Smooth muscle cell of the umbilical artery (primary cell): Measurements from ENCODE around the gene KRT33A. TPM values are rescaled to one million over a fixed set of nuclear protein-coding genes. Genes with fewer than 3 reads are reported as not detected.

Source experiments
- total RNA-seq: library from RNA; depleted of rRNA; stranded (reverse); fragments of >200 nt; gene quantifications from 2 replicates; pipeline ENCODE4 v1.2.3, GENCODE V29; 2014

The KRT33A gene
- total RNA-seq = not detected in 2 replicates

GRCh38 chr17:41350381-41350878 is at the start of gene KRT33A:
Gene KRT33A, minus strand, starts transcription at chr17:41350828. Its CDS starts 61 bp downstream, at chr17:41350767.

GRCh38 chr17:41396996-41397660 is 46.5 kb upstream of the KRT33A start, which contains the start of gene KRT31:
Gene KRT31, minus strand, starts transcription at chr17:41397608. Its CDS starts 69 bp downstream, at chr17:41397539.

GRCh38 chr17:41381943-41382342 is 31.3 kb upstream of the KRT33A start, which contains the start of gene KRT34:
Gene KRT34, minus strand, starts transcription at chr17:41382306. Its CDS starts 60 bp downstream, at chr17:41382246.

GRCh38 chr17:41369713-41370112 is 19.1 kb upstream of the KRT33A start, which contains the start of gene KRT33B:
Gene KRT33B, minus strand, starts transcription at chr17:41369813. Its CDS starts 63 bp downstream, at chr17:41369750.

GRCh38 chr17:41315204-41315794 is 35.3 kb downstream of the KRT33A start, which contains the start of gene KRTAP17-1:
Gene KRTAP17-1, minus strand, starts transcription at chr17:41315710. Its CDS starts 60 bp downstream, at chr17:41315650.

GRCh38 chr17:41308918-41309359 is 41.7 kb downstream of the KRT33A start, which contains the start of gene KRTAP16-1:
Gene KRTAP16-1, minus strand, starts transcription at chr17:41309309. Its CDS starts 56 bp downstream, at chr17:41309253.

GRCh38 chr17:41301916-41302901 is 48.4 kb downstream of the KRT33A start, which contains the start of gene KRTAP29-1:
Gene KRTAP29-1, minus strand, starts transcription at chr17:41302851. Its CDS starts 0 bp downstream, at chr17:41302851.

Other genes starting within 250 kb of the KRT33A start
- gene KRTAP4-16, start 248.6 kb downstream of the KRT33A start, total RNA-seq = not detected in 2 replicates
- gene KRTAP4-9, start 245.4 kb downstream of the KRT33A start, total RNA-seq = not detected in 2 replicates
- not detected in 2 replicates for gene KRTAP4-11, start 232.5 kb downstream of the KRT33A start, total RNA-seq
- gene KRTAP4-12, start 226.6 kb downstream of the KRT33A start, total RNA-seq = not detected in 2 replicates
- not detected in 2 replicates for gene KRTAP4-6, start 210.3 kb downstream of the KRT33A start, total RNA-seq
- gene KRTAP4-5, start 201.0 kb downstream of the KRT33A start, total RNA-seq = not detected in 2 replicates
- not detected in 2 replicates for gene KRTAP4-4, start 190.1 kb downstream of the KRT33A start, total RNA-seq
- not detected in 2 replicates for gene KRTAP4-3, start 182.6 kb downstream of the KRT33A start, total RNA-seq
- not detected in 2 replicates for gene KRTAP4-2, start 172.6 kb downstream of the KRT33A start, total RNA-seq
- not detected in 2 replicates for gene KRTAP4-1, start 165.9 kb downstream of the KRT33A start, total RNA-seq
- not detected in 2 replicates for gene KRTAP9-1, start 160.9 kb downstream of the KRT33A start, total RNA-seq
- gene KRTAP9-2, start 124.2 kb downstream of the KRT33A start, total RNA-seq = not detected in 2 replicates
- gene KRTAP9-3, start 118.4 kb downstream of the KRT33A start, total RNA-seq = not detected in 2 replicates
- not detected in 2 replicates for gene KRTAP9-8, start 112.8 kb downstream of the KRT33A start, total RNA-seq
- not detected in 2 replicates for gene KRTAP9-4, start 101.1 kb downstream of the KRT33A start, total RNA-seq
- gene KRTAP9-9, start 95.4 kb downstream of the KRT33A start, total RNA-seq = not detected in 2 replicates
- gene KRTAP9-6, start 85.5 kb downstream of the KRT33A start, total RNA-seq = not detected in 2 replicates
- not detected in 2 replicates for gene KRTAP9-7, start 75.1 kb downstream of the KRT33A start, total RNA-seq
- not detected in 2 replicates for gene KRTAP29-1, start 48.0 kb downstream of the KRT33A start, total RNA-seq
- gene KRTAP16-1, start 41.5 kb downstream of the KRT33A start, total RNA-seq = not detected in 2 replicates
- gene KRTAP17-1, start 35.1 kb downstream of the KRT33A start, total RNA-seq = not detected in 2 replicates
- 0.30 and 0.32 TPM in 2 replicates for gene KRT33B, start 19.0 kb upstream of the KRT33A start, total RNA-seq
- 0.89 and 6.6 TPM in 2 replicates for gene KRT34, start 31.5 kb upstream of the KRT33A start, total RNA-seq
- not detected in 2 replicates for gene KRT31, start 46.8 kb upstream of the KRT33A start, total RNA-seq
- not detected in 2 replicates for gene KRT37, start 73.8 kb upstream of the KRT33A start, total RNA-seq
- not detected in 2 replicates for gene KRT38, start 90.2 kb upstream of the KRT33A start, total RNA-seq
- 0.09 TPM in 1 of 2 replicates, not detected in the other for gene KRT32, start 116.6 kb upstream of the KRT33A start, total RNA-seq
- not detected in 2 replicates for gene KRT35, start 130.3 kb upstream of the KRT33A start, total RNA-seq
- not detected in 2 replicates for gene KRT36, start 139.1 kb upstream of the KRT33A start, total RNA-seq
- 0.30 and 0.46 TPM in 2 replicates for gene KRT13, start 154.8 kb upstream of the KRT33A start, total RNA-seq
- 1.8 and 8.6 TPM in 2 replicates for gene KRT15, start 168.1 kb upstream of the KRT33A start, total RNA-seq
- gene KRT19, start 177.5 kb upstream of the KRT33A start, total RNA-seq = 82.3 and 279 TPM in 2 replicates
- gene KRT9, start 221.2 kb upstream of the KRT33A start, total RNA-seq = not detected in 2 replicates
- gene KRT14, start 236.1 kb upstream of the KRT33A start, total RNA-seq = 0.46 TPM in 1 of 2 replicates, not detected in the other